Non-pigmented ciliary epithelial cell (primary cell): ENCODE results near the gene ENTPD8.
"Not testable (repeated sequence)": the region's sequence is repeated elsewhere in the genome, so short reads cannot be mapped to it uniquely, and the experiment has no call there.

Experiments used
- DNase-seq: peaks from one replicate; pipeline ENCODE4 v3.0.0-alpha.2; 2010; ENCODE audit warnings: low read depth

Gene ENTPD8

GRCh38 chr9:137393176-137394150 is 47.7 kb downstream of the ENTPD8 start:
- DNase-seq: no peak

- no peak for DNase-seq
Measured at GRCh38 chr9:137392232-137393007, 48.7 kb downstream of the ENTPD8 start.

- no peak for DNase-seq
Measured at GRCh38 chr9:137391411-137391754, 49.8 kb downstream of the ENTPD8 start.

GRCh38 chr9:137390553-137391410 is 50.4 kb downstream of the ENTPD8 start:
- DNase-seq: no peak

DNA sequence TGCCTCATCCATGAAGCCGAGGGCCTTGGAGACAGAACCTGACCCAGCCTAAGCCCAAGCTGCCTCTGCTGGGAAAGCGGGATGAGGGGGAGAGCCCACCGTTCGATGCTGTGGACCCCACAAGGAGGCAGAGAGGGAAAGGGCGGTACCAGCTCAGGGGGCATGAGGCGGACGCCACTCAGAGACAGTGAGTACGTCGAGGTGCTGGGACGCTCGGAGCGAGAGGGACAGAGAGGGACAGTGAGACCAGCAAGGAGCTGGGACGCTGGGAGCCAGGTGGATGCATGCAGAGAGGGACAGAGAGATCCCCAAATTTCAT is 51.8 kb downstream of the ENTPD8 start:
- DNase-seq: no peak

DNA sequence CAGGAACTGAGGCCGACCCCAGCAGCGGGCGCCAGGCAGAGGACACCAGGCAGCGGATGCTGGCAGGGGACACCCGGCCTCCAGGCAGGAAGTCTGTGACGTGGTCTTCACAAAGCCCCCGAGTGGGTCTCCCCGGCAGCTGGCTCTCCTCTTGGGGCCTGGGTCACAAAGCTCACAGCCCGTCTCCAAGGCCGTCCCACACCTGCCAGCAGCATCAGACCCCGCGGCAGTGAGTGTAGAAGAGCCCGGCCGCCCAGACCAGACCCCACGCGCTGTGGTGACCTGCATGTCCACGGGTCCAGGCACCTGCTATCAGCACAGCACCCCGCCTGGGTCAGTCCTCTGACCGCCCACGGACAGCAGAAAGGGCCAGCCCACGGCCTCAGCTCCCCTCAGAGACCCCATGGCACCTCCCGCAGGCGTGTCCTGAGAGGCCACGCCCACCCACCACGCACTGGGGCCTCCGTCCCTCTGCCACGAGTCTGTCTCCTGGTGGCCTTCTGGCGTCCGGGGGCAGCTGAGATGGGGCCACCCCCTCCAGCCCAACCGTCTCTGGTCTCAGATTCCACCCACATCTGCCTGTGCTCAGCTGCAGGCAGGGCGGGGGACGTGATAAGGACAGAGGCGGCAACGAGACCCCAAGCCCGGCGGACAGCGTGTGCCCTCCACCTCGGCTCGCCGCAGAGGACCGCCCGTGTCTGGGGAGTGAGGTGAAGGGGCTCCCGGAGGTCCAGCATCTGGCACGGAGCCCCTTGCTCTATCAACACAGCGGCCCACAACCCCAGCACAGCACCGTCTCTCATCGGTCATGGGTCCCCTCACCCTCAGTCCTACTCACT is 52.3 kb downstream of the ENTPD8 start:
- no peak for DNase-seq

GRCh38 chr9:137387891-137388560 is 53.1 kb downstream of the ENTPD8 start:
- no peak for DNase-seq

GRCh38 chr9:137387114-137387890 is 53.9 kb downstream of the ENTPD8 start:
- no peak for DNase-seq

GRCh38 chr9:137386507-137387113 is 54.5 kb downstream of the ENTPD8 start:
- not testable (repeated sequence) for DNase-seq

GRCh38 chr9:137385061-137385655 is 56.0 kb downstream of the ENTPD8 start:
- DNase-seq: no peak
